Activated CD4-positive, alpha-beta T cell treated with anti-CD3 and anti-CD28 coated beads for 36 hours (primary cell): ENCODE measurements around the gene MGRN1. TPM values are rescaled to one million over a fixed set of nuclear protein-coding genes. Genes with fewer than 3 reads are reported as not detected.

ENCODE experiments used
- ATAC-seq: fragments of 200-7000 bp; cut with Tn5 transposase; one replicate; pipeline ENCODE4 v1.10.0; 2021; ENCODE audit warnings: mild to moderate bottlenecking, moderate library complexity
- CTCF ChIA-PET: fragments of 350-600 bp; sonication (Branson Sonifier 250); formaldehyde crosslinking; loops from one replicate; lab custom pipeline; 2021; ENCODE audit warnings: antibody characterized with exemption; lab: Charles Lee
- POLR2A ChIA-PET: fragments of 350-600 bp; sonication (Branson Sonifier 250); formaldehyde crosslinking; loops from one replicate; lab custom pipeline; 2021; ENCODE audit warnings: antibody characterized with exemption, inconsistent platforms; lab: Charles Lee
- DNase-seq: peaks from one replicate; pipeline ENCODE4 v3.0.0-alpha.2; 2020
- H3K27ac Mint-ChIP-seq: one replicate; pipeline ENCODE4 v1.8.0; 2021; ENCODE audit warnings: mixed read lengths
- H3K27me3 Mint-ChIP-seq: one replicate; pipeline ENCODE4 v1.8.0; 2021; ENCODE audit warnings: mixed read lengths
- H3K36me3 Mint-ChIP-seq: one replicate; pipeline ENCODE4 v1.8.0; 2021; ENCODE audit warnings: low read depth, mixed read lengths
- H3K4me1 Mint-ChIP-seq: one replicate; pipeline ENCODE4 v1.8.0; 2021; ENCODE audit warnings: mixed read lengths
- H3K4me3 Mint-ChIP-seq: one replicate; pipeline ENCODE4 v1.8.0; 2021; ENCODE audit warnings: mild to moderate bottlenecking, moderate library complexity, mixed read lengths
- H3K9me3 Mint-ChIP-seq: one replicate; pipeline ENCODE4 v1.8.0; 2021; ENCODE audit warnings: low read depth, mixed read lengths
- intact Hi-C, 2 experiments: fragments of 100-400 bp; cut with DNase I in 1 of 2; cut with micrococcal nuclease in 1 of 2; formaldehyde crosslinking; loops; one replicate each; pipeline versions ENCODE4 v1.14.2 to v1.15.1; 2022 to 2024; cut with DNase I, micrococcal nuclease
- total RNA-seq, 2 experiments: library from RNA; stranded (reverse); gene quantifications; one replicate each; pipeline ENCODE4 v1.2.3, GENCODE V29; 2021

The MGRN1 gene
- total RNA-seq, 2 experiments from 2014 or later = 65.0 to 75.4 TPM

DNA sequence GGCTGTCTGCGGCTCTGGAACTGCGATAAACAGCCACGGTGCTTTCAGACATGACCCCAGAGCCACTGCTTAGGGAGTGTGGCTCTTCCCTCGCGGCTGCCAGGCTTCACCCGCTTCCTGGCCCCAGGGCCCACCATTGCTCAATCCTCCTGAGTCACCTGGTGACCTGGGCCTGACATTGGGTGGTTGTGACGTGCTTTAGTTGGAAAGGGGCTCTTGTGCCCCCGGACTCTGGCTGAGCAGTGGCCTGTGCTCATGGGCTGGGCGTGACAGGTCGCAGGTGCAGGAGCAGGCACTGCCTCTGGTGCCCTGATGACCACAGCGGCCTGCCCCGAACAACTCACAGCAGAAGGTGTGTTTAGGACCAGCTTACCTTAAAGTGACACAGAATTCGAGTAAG, 60.1 kb downstream of the MGRN1 start:
- ChIA-PET CTCF (interaction anchor here (1.2 kb wide), 1 partner anchor 11 kb away, joined by 3 read pairs; no protein-coding TSS in a partner anchor), POLR2A (no interaction called here)
- intact Hi-C loops = no loop called here
- peaks cover 10% of the 10 kb centered on the region for H3K36me3 Mint-ChIP-seq
- H3K27ac Mint-ChIP-seq = no peak overlapping the region
- ATAC-seq (no peak), DNase-seq (no peak)
- no peak overlapping the region for H3K4me3 Mint-ChIP-seq
- no peaks in the 10 kb centered on the region for H3K27me3 Mint-ChIP-seq
- no peaks in the 10 kb centered on the region for H3K9me3 Mint-ChIP-seq
- H3K4me1 Mint-ChIP-seq = peaks cover 4% of the 10 kb centered on the region

DNA sequence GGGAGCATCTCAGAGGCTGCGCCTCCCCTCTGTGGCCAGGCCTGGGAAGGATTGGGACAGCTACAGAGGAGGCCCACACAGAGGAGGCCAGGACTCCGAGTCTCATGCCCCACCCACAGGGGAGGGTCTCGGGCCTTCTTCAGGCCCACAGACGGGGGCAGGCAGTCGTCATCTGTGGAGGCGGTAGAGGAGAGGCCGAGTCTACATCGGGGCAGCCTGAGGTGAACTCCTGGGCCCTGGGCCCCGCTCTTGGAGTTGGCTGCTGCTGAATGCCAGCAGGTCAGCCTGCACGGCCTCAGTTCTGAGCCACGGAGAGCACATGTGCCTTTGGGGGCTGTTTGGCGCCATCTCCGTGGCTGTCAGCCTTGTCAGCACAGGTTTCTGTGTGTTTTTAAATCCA, 60.7 kb downstream of the MGRN1 start:
- no peaks in the 10 kb centered on the region for H3K27me3 Mint-ChIP-seq
- H3K27ac Mint-ChIP-seq = no peak overlapping the region
- H3K4me3 Mint-ChIP-seq = no peak overlapping the region
- peaks cover 4% of the 10 kb centered on the region for H3K4me1 Mint-ChIP-seq
- DNase-seq = no peak
- ChIA-PET POLR2A (no interaction called here), CTCF (interaction anchor here (0.5 to 1.2 kb wide), 2 partner anchors 11 to 281 kb away, joined by 3 read pairs; no protein-coding TSS in a partner anchor)
- peaks cover 10% of the 10 kb centered on the region for H3K36me3 Mint-ChIP-seq
- no peak for ATAC-seq
- no peaks in the 10 kb centered on the region for H3K9me3 Mint-ChIP-seq
- intact Hi-C loops = no loop called here

DNA sequence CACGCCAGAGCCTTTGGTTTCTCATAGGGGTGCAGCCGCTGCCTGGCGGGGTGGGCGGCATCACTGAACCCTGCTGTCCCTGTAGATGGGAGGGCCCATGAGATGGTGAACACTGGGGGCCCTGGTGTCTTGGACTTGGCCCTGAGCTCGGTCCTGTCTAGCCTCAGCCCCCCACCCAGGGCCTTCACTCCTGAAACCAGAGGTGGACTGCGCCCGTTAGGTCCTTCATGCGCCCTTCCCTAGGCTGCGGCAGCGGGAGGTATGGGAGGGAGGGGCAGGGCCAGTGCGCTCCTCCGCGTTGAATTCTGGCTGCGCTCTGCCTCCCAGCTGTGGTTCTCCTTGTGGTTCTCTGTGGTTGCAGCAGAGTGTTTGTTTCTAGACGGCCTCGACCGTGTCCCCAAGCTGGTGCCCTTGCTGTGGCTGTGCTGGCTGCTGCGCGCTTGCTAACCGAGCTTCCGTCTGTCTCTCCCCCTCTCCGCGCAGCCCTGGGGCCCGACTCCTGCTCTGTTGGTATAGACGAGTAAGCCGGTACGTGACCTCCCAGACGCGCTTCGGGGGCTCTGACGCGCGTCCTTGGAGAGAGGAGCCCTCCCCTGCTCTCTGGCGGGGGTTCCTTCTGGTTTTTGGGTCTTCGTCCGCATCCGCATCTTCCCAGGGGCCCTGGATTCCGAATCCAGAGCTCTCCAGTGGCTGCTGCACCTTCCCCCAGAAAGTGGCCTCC, 61.3 kb downstream of the MGRN1 start:
- H3K4me3 Mint-ChIP-seq = no peak overlapping the region
- peaks cover 10% of the 10 kb centered on the region for H3K36me3 Mint-ChIP-seq
- CTCF ChIA-PET = interaction anchor here (0.5 kb wide), 1 partner anchor 280 kb away, joined by 3 read pairs; no protein-coding TSS in a partner anchor

DNA sequence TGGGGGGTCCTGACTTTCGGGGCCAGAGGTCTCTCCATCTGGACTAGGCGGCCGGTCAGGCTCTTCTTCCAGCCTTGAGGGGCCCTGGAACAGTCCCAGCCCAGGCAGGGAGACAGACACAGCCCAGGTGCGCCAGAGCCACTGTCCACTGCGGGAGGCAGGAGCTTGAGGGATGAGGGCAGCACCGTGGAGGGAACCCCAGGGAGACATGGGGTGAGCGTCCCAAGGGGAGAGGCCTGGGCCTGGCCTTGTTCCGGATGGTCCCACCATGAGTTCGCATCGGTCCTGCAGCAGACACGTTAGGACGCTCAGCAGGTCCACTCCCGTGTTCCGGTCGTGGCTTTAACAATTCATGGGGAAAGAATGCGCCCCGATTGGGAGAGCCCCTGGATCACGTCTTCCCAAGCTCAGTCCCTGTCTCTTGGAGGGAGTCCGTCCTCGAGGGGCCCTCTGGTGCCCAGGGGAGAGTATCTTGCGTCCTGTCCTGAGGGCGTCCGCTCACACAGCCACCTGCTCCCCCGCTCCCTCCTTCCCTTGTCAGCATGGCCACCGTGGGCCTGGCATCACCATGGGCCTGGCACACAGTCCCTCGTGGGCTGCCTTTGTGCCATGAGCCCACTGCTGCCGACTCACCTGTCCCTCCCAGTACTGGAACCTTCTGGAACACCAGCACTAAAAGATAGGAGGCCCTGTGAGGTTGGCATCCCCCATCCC, 62.0 kb downstream of the MGRN1 start:
- H3K27ac Mint-ChIP-seq = no peak overlapping the region
- no peaks in the 10 kb centered on the region for H3K27me3 Mint-ChIP-seq
- intact Hi-C loops = no loop called here
- peaks cover 9% of the 10 kb centered on the region for H3K36me3 Mint-ChIP-seq
- ChIA-PET POLR2A (no interaction called here), CTCF (no interaction called here)
- H3K9me3 Mint-ChIP-seq = no peaks in the 10 kb centered on the region
- no peak for ATAC-seq
- DNase-seq = no peak
- H3K4me1 Mint-ChIP-seq = peaks cover 4% of the 10 kb centered on the region
- H3K4me3 Mint-ChIP-seq = no peak overlapping the region

More for the DNA sequence above, 61.3 kb downstream of the MGRN1 start:
- Mint-ChIP-seq H3K4me1 (peaks cover 4% of the 10 kb centered on the region), H3K27me3 (no peaks in the 10 kb centered on the region), H3K9me3 (no peaks in the 10 kb centered on the region), H3K27ac (no peak overlapping the region)
- ATAC-seq (no peak), DNase-seq (no peak)
- POLR2A ChIA-PET = no interaction called here
- intact Hi-C loops = no loop called here

DNA sequence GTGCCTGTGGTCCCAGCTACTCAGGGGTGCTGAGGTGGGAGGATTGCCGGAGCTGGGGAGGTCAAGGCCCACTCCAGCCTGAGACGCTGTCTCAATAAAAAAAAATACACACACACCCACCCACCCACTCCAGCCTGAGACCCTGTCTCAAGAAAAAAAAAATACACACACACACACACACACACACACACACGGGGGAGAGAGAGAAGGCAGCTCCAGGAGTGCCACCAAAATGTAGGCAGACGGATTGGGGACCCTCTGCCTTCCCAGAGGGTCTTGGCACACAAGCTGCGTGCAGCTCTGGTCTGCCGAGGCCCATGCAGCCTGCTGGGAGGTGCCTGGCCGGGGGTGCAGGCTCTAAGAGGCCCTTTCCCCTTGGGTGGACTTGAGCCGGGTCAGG, 62.8 kb downstream of the MGRN1 start:
- intact Hi-C loops = no loop called here
- Mint-ChIP-seq H3K9me3 (no peaks in the 10 kb centered on the region), H3K4me1 (peaks cover 5% of the 10 kb centered on the region), H3K36me3 (peaks cover 8% of the 10 kb centered on the region), H3K4me3 (no peak overlapping the region), H3K27me3 (no peaks in the 10 kb centered on the region), H3K27ac (no peak overlapping the region)
- ChIA-PET CTCF (no interaction called here), POLR2A (no interaction called here)
- DNase-seq (no peak), ATAC-seq (no peak)

DNA sequence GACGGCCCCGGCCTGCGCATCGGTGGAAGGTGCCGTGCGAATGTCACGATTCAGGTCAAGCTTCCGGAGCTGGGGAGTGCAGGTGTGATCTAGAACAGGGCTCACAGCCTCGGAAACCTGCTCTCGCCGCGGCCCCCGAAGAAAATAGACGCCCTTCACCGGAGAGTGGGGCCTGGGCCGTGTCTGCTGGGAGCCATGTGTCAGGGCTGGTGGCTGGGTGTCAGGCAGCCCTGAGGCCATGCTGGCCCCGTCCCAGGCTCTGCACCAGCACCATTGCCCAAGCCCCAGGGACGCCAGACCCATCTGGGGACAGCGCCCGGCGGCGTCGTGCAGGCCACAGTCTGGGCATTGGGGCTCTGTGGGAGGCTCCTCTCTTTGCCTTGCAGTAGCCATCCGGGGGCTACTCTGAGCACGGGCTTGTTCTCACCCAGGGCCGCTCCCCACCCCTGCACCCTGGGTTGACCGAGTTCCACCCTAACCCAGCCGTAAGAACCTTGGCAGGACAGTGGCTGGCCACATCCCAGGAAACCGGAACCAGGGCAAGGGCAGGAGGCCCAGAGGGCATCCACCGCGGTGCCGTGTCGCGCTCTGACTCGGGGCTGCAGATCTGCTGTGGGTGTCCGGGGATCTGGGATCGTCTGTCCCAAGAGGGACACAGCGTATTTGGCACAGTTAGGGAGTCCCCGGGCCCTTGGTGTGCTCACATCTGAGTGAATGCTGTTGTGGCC, 63.5 kb downstream of the MGRN1 start:
- ChIA-PET CTCF (no interaction called here), POLR2A (no interaction called here)
- no peak overlapping the region for H3K4me3 Mint-ChIP-seq
- no peak for DNase-seq
- no peaks in the 10 kb centered on the region for H3K27me3 Mint-ChIP-seq
- no peak for ATAC-seq
- H3K27ac Mint-ChIP-seq = no peak overlapping the region
- intact Hi-C loops = no loop called here
- H3K4me1 Mint-ChIP-seq = peaks cover 7% of the 10 kb centered on the region
- H3K36me3 Mint-ChIP-seq = peaks cover 8% of the 10 kb centered on the region
- no peaks in the 10 kb centered on the region for H3K9me3 Mint-ChIP-seq

DNA sequence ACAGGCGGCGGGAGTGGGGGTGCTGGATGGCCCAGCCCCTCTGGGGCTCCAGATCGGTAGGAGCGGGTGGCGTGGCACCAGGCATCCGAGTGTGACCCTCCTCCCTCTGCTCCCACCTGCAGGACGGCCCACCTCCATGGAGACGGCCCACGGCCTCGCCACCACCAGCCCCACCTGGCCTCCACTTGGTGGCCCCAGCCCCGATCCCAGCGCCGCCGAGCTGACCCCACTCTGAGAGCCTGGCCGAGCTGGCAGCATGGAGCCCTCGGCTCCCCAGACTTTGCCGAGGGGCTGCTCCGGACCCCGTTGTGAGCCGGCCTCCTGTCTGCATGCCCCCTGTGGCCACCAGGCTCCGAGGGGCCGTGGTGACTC, 64.0 kb downstream of the MGRN1 start:
- POLR2A ChIA-PET = no interaction called here
- DNase-seq (no peak), ATAC-seq (no peak)
- no peaks in the 10 kb centered on the region for H3K9me3 Mint-ChIP-seq
- H3K27ac Mint-ChIP-seq = no peak overlapping the region
- H3K27me3 Mint-ChIP-seq = no peaks in the 10 kb centered on the region
- no peak overlapping the region for H3K4me3 Mint-ChIP-seq
- intact Hi-C loops = no loop called here
- H3K36me3 Mint-ChIP-seq = peaks cover 8% of the 10 kb centered on the region
- CTCF ChIA-PET = no interaction called here
- peaks cover 8% of the 10 kb centered on the region for H3K4me1 Mint-ChIP-seq

DNA sequence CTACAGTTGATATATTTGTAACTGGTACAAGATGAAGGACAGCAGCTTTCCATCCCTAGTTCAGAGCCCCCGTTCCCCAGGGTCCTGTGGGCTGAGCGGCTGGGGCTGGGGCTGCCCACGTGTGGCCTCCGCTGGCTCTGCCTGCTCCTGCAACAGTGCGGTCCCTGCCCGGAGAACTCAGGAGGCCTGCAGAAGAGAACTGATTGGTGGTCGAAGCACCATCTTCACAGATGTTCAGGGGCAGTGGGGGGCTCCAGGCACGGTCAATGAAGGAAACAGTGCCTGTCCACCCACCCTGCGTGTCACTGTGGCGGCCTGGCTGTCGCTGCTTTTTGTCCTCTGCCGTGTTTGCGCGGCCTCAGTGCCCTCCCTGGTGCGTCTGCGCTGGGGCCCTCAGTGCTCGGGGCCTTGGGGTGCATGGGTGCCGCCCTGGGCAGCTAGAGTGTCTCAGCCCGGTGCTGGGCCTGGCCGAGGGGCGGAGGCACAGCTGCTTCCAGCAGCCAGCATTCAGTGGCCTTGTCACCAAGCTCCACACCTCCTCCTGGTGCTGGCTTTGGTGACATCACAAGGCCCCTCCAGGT, 64.6 kb downstream of the MGRN1 start:
- no peak overlapping the region for H3K4me3 Mint-ChIP-seq
- ChIA-PET POLR2A (no interaction called here), CTCF (no interaction called here)
- H3K4me1 Mint-ChIP-seq = peaks cover 8% of the 10 kb centered on the region
- no peak overlapping the region for H3K27ac Mint-ChIP-seq
- H3K9me3 Mint-ChIP-seq = no peaks in the 10 kb centered on the region
- peaks cover 8% of the 10 kb centered on the region for H3K36me3 Mint-ChIP-seq
- DNase-seq (no peak), ATAC-seq (no peak)
- intact Hi-C loops = no loop called here
- H3K27me3 Mint-ChIP-seq = no peaks in the 10 kb centered on the region

DNA sequence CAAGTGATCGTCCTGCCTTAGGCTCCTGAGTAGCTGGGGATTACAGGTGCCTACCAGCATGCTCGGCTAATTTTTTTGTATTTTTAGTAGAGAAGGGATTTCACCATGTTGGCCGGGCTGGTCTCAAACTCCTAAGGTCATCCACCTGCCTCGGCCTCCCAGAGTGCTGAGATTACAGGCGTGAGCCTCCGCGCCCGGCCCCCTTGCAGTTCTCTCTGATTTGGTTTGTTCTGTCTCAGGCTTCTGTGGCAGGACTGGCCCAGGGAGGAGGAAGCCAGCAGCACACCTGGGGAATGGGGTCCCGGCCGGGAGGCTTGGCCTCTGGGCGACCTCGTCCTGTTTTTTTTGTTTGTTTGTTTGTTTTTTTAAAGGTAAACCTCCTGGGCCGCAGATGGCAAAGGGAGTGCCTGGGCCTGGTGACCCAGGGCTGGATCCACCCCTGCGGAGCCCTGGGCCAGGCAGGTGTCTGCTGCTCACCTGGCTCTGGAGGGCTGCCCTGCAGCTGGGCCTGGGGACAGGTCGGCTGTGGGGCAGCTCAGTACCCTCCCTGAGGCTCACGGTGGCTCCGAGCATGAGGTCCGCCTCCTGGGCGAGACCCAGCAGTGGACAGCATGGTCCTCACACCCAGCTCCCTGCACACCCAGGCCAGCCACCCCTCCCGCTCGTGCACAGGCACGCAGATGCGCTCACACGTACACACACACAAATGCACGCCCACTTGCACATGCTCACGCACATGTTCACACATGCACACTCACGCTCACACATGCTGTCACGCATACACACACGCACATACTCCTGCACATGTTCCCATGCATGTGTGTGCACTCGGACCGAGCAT, 65.5 kb downstream of the MGRN1 start:
- DNase-seq = no peak
- Mint-ChIP-seq H3K27ac (no peak overlapping the region), H3K27me3 (no peaks in the 10 kb centered on the region), H3K36me3 (peaks cover 4% of the 10 kb centered on the region), H3K4me1 (peaks cover 11% of the 10 kb centered on the region), H3K9me3 (no peaks in the 10 kb centered on the region), H3K4me3 (no peak overlapping the region)
- ChIA-PET POLR2A (no interaction called here), CTCF (no interaction called here)
- intact Hi-C loops = loop anchor here in 1 of 2 experiments (5.0 kb wide), 2 partner anchors 263 to 338 kb away; partner anchors contain the start of genes DNAJA3 and PAM16
- no peak for ATAC-seq

DNA sequence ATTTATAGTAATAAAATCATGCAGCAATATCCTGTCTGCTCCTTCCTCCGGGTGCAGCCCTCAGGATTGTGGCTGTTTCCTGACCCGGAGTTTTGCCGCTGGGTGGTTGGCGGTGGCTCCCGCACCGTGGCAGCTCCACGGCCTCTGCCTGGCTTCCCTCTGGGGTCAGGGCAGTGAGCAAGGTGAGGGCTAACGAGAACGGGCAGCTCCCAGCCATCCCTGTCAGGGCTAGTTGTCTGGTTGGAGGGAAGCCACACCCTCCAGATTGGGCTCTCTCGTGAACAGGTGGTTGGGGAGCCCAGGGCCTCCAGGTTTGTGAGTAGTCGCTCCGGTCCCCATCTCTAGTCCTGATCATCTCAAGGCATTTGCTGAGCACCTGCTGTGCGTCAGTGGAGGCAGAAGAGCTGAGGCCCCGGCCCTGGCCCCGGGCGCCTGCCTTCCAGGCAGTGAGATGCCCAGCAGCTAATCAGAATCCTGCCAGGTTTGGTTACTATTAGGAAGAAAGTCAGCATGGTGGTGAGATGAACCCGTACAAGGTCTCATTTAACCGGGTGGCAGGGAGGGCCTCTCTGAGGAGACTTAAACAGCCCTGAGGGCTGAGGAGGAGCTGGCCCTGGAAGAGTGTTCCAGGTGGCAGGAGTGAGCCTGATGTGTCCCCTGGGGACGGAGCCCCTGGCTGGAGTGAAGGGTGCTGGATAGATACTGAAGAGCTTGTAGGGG, 66.5 kb downstream of the MGRN1 start:
- DNase-seq (no peak), ATAC-seq (no peak)
- no peak overlapping the region for H3K27ac Mint-ChIP-seq
- intact Hi-C loops = loop anchor here in 1 of 2 experiments (5.0 kb wide), 2 partner anchors 264 to 339 kb away; partner anchors contain the start of genes DNAJA3 and PAM16
- H3K9me3 Mint-ChIP-seq = no peaks in the 10 kb centered on the region
- no peaks in the 10 kb centered on the region for H3K27me3 Mint-ChIP-seq
- ChIA-PET POLR2A (no interaction called here), CTCF (interaction anchor here (0.7 to 1.2 kb wide), 2 partner anchors 41 to 384 kb away, joined by 3 read pairs; no protein-coding TSS in a partner anchor)
- no peak overlapping the region for H3K4me3 Mint-ChIP-seq
- H3K36me3 Mint-ChIP-seq = peaks cover 3% of the 10 kb centered on the region
- peaks cover 17% of the 10 kb centered on the region for H3K4me1 Mint-ChIP-seq
